Measurements from ENCODE around the gene IBA57.

DNA sequence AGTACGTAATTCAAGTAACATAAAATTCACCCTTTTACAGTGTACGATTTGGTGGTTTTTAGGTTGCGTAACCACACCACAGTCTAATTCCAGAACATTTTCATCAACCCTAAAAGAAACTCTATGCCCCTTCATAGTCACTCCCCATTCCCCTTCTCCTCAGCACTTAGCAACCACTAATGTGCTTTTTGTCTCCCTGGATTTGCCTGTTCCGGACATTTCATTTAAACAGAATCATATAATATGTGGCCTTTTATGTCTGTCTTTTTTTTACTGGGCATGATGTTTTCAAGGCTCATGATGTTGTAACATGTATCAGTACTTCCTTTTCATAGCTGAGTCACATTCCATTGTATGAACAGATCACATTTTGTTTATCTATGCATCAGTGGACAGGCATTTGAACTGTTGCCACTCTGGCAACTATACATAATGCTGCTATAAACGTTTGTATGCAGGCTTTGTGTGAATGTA lies 63.0 kb downstream of the IBA57 start:
- TF ChIP-seq, protein P1, sequence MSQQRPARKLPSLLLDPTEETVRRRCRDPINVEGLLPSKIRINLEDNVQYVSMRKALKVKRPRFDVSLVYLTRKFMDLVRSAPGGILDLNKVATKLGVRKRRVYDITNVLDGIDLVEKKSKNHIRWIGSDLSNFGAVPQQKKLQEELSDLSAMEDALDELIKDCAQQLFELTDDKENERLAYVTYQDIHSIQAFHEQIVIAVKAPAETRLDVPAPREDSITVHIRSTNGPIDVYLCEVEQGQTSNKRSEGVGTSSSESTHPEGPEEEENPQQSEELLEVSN (IDR thresholded peaks at IDR 0.05; ENCODE audit: borderline replicate concordance, low read depth) = no peak
- TF ChIP-seq, protein P2, sequence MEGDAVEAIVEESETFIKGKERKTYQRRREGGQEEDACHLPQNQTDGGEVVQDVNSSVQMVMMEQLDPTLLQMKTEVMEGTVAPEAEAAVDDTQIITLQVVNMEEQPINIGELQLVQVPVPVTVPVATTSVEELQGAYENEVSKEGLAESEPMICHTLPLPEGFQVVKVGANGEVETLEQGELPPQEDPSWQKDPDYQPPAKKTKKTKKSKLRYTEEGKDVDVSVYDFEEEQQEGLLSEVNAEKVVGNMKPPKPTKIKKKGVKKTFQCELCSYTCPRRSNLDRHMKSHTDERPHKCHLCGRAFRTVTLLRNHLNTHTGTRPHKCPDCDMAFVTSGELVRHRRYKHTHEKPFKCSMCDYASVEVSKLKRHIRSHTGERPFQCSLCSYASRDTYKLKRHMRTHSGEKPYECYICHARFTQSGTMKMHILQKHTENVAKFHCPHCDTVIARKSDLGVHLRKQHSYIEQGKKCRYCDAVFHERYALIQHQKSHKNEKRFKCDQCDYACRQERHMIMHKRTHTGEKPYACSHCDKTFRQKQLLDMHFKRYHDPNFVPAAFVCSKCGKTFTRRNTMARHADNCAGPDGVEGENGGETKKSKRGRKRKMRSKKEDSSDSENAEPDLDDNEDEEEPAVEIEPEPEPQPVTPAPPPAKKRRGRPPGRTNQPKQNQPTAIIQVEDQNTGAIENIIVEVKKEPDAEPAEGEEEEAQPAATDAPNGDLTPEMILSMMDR (IDR thresholded peaks at IDR 0.05) = no peak
- TF ChIP-seq ZSCAN20 (CRISPR knock-in tag; IDR thresholded peaks at IDR 0.05) (no peak), HDAC2 (IDR thresholded peaks at IDR 0.05) (no peak), ZFP36 (IDR thresholded peaks at IDR 0.05; ENCODE audit: borderline replicate concordance, partially characterized antibody) (no peak), NR3C1 (IDR thresholded peaks at IDR 0.05) (no peak), POLR2AphosphoS2 (conservative IDR thresholded peaks at IDR 0.05; ENCODE audit: low read length) (no peak), POLR2A (IDR thresholded peaks at IDR 0.05; ENCODE audit: low read length) (no peak), HOXB13 (CRISPR knock-in tag; IDR thresholded peaks at IDR 0.05; ENCODE audit: low read depth) (no peak), NFE2L2 (conservative IDR thresholded peaks at IDR 0.05; ENCODE audit: low read length) (no peak), RAD21 (conservative IDR thresholded peaks at IDR 0.05 in 1 of 2, IDR thresholded peaks at IDR 0.05 in 1 of 2) (no peak), PHF8 (IDR thresholded peaks at IDR 0.05; ENCODE audit: borderline replicate concordance, low read depth) (no peak)
- TF ChIP-seq, protein P3, sequence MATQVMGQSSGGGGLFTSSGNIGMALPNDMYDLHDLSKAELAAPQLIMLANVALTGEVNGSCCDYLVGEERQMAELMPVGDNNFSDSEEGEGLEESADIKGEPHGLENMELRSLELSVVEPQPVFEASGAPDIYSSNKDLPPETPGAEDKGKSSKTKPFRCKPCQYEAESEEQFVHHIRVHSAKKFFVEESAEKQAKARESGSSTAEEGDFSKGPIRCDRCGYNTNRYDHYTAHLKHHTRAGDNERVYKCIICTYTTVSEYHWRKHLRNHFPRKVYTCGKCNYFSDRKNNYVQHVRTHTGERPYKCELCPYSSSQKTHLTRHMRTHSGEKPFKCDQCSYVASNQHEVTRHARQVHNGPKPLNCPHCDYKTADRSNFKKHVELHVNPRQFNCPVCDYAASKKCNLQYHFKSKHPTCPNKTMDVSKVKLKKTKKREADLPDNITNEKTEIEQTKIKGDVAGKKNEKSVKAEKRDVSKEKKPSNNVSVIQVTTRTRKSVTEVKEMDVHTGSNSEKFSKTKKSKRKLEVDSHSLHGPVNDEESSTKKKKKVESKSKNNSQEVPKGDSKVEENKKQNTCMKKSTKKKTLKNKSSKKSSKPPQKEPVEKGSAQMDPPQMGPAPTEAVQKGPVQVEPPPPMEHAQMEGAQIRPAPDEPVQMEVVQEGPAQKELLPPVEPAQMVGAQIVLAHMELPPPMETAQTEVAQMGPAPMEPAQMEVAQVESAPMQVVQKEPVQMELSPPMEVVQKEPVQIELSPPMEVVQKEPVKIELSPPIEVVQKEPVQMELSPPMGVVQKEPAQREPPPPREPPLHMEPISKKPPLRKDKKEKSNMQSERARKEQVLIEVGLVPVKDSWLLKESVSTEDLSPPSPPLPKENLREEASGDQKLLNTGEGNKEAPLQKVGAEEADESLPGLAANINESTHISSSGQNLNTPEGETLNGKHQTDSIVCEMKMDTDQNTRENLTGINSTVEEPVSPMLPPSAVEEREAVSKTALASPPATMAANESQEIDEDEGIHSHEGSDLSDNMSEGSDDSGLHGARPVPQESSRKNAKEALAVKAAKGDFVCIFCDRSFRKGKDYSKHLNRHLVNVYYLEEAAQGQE (IDR thresholded peaks at IDR 0.05) = no peak

Data from A549 (cell line).